GM12865 (cell line): ENCODE measurements around the gene TRIM72.
"Not testable (repeated sequence)": the region's sequence is repeated elsewhere in the genome, so short reads cannot be mapped to it uniquely, and the experiment has no call there.

Experiments used
- DNase-seq: peaks from one replicate; pipeline ENCODE4 v3.0.0; 2010; ENCODE audit warnings: low read depth
- H3K4me3 ChIP-seq: 2 replicates; pipeline ENCODE4 v1.5.1; 2011; ENCODE audit warnings: mild to moderate bottlenecking, low read depth, low read length, control low read depth
- TF ChIP-seq, protein P1 (sequence below): IDR thresholded peaks from 2 replicates; pipeline ENCODE4 v1.5.1; 2011; ENCODE audit warnings: low read length, control low read depth, low read depth, inconsistent platforms; ENCODE audit not compliant: insufficient read depth; ENCODE audit errors: missing control alignments

The TRIM72 gene

DNA sequence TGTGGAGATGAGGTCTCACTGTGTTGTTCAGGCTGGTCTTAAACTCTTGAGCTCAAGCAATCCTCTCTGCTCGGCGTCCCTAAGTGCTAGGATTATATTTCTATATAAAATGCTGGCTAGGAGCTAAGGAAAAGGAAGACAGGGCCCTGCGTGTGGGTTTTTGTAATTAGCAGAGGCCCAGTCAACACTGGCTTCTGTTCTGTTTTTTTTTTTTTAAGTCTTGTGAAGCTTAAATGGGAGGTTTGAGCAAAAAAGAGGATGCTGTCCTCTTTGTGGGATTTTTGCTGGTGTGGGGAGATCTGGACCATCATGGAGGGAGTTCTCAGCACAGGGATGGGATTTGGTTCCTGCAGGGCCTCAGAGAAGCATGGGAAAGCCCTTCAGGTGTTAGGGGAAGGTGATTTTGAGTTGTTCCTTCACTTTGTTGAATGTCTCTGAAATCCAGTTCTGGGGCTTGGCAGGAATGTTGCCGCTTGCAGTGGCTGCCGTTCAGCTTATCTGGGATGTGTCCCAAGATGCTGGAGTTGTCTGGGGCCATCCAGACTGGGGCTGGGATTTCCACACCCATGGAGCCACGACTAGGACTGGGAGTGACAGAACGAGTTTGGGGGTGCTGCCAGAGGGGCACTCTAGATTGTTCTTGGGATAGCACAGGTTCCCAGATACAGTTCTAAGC is 15.6 kb upstream of the TRIM72 start:
- no peak for DNase-seq
- H3K4me3 ChIP-seq = no peak overlapping the region
- TF ChIP-seq, protein P1, sequence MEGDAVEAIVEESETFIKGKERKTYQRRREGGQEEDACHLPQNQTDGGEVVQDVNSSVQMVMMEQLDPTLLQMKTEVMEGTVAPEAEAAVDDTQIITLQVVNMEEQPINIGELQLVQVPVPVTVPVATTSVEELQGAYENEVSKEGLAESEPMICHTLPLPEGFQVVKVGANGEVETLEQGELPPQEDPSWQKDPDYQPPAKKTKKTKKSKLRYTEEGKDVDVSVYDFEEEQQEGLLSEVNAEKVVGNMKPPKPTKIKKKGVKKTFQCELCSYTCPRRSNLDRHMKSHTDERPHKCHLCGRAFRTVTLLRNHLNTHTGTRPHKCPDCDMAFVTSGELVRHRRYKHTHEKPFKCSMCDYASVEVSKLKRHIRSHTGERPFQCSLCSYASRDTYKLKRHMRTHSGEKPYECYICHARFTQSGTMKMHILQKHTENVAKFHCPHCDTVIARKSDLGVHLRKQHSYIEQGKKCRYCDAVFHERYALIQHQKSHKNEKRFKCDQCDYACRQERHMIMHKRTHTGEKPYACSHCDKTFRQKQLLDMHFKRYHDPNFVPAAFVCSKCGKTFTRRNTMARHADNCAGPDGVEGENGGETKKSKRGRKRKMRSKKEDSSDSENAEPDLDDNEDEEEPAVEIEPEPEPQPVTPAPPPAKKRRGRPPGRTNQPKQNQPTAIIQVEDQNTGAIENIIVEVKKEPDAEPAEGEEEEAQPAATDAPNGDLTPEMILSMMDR = no peak

DNA sequence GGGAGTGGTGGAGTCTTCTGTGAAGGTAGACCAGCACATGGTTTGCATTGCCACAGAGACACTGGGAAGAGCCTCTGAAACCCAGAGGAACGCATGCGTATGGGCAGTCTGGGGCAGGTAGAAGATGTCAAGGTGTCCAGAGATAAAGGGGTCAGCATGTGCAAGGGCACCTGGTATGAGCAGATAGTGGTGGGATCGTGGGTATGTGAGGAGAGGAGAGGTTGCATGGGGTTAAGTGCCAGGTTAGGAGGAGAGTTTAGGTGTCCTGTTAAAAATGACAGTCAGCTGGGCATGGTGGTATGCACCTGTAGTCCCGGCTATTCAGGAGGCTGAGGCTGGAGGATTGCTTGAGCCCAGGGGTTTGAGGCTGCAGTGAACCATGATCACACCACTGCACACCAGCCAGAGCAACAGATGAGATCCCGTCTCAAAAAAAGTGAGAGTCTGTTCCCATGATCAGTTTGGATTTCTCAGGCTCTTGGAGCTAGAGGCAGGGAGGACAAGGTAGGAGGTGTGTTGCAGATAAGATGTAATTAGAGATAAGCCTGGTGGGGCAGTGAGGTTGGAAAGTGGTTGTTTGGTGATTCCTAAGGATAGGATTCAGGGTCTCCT is 14.4 kb upstream of the TRIM72 start:
- DNase-seq = no peak
- TF ChIP-seq, protein P1 = no peak
- no peak overlapping the region for H3K4me3 ChIP-seq

DNA sequence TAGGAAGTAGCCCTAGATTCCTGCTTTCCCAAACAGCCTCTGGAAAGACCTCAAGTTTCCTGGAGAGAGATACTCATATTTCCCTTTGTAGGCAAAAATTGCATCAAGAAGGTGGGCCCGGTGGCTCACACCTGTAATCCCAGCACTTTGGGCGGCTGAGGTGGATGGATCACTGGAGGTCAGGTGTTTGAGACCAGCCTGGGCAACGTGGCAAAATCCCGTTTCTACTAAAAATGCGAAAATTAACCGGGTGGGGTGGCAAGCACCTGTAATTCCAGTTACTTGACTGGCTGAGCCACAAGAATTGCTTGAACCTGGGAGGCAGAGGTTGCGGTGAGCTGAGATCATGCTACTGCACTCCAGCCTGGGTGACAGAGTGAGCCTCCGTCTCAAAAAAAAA is 13.8 kb upstream of the TRIM72 start:
- not testable (repeated sequence) for H3K4me3 ChIP-seq, DNase-seq

DNA sequence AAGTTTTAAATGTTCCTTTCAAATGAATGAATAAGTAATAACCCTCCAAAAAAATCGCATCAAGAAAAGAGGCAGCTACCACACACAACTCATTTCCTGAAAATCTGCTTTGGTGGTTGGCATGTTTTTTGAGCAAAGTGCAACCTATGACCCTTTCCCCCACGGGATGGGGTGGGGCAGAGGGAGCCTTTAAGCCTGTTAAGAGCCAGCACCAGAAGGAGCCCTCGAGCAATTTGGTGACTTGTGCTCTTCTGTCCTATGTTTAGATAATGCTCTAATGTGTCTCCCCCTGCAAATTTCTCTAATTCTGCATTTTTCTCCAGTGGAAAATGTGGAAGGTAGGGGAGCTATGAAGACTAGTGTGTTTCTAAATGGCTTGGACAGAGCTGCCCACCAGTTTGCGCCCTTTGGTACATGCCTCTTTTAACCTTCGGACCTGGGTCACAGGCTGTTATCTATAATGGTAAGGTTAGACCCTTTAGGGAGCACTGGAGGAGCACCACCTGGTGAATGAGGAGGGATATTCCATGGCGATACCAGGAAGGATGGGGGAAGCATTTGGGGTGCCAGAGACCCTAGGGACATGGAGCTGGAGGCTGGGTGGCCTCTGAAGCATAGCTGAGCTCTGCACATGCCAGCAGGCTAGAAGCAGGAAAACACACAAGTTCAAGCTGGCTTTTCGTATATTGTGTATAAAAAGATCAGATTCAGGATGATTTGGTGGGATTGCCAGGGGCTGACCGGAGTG is 12.9 kb upstream of the TRIM72 start:
- peak; percentile 53 for DNase-seq
- peak overlapping the region; percentile 77 for H3K4me3 ChIP-seq

DNA sequence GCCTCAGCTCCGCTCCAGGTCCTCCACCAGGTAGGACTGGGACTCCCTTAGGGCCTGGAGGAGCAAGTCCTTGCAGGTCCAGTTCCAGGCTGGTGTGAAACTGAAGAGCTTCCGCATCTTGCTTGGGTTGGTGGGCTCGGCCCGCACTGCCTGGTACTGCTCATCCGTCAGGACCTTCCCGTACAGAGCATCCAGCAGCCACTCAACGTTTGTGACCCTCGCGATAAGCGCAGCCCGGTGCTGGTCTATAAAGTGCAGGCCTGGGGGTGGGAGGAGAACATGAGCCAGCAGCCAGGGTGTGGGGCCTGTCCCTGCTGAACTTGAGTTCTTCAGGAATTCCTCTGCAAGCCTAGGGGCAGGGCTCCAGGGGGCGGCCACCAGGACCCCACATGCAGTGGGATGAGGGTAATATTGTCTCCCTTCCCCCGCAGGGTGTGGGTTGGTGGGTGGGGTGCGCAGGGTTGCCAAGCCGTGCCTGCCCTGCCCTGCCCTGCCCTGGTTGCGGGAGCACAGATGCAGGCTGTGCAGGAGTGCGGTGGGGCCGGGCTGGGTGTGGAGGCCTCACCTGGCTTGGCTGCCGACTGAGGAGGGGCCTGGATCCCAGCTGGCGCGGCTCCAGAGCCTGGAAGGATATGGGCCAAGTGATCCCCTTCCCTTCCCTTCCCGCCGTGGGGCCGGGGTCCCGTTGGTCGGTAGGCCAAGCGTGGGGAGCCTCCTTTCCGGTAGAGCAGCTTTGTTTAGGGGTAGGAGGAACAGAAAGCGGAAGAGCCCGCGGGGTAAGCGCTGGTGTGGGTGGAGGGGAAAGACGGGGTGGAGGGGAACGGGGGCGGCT is 12.1 kb upstream of the TRIM72 start:
- TF ChIP-seq, protein P1 = no peak
- H3K4me3 ChIP-seq = peak overlapping the region; percentile 77
- peak; percentile 71 for DNase-seq

More for the DNA sequence above, 12.9 kb upstream of the TRIM72 start:
- TF ChIP-seq, protein P1 = peak; percentile 19

DNA sequence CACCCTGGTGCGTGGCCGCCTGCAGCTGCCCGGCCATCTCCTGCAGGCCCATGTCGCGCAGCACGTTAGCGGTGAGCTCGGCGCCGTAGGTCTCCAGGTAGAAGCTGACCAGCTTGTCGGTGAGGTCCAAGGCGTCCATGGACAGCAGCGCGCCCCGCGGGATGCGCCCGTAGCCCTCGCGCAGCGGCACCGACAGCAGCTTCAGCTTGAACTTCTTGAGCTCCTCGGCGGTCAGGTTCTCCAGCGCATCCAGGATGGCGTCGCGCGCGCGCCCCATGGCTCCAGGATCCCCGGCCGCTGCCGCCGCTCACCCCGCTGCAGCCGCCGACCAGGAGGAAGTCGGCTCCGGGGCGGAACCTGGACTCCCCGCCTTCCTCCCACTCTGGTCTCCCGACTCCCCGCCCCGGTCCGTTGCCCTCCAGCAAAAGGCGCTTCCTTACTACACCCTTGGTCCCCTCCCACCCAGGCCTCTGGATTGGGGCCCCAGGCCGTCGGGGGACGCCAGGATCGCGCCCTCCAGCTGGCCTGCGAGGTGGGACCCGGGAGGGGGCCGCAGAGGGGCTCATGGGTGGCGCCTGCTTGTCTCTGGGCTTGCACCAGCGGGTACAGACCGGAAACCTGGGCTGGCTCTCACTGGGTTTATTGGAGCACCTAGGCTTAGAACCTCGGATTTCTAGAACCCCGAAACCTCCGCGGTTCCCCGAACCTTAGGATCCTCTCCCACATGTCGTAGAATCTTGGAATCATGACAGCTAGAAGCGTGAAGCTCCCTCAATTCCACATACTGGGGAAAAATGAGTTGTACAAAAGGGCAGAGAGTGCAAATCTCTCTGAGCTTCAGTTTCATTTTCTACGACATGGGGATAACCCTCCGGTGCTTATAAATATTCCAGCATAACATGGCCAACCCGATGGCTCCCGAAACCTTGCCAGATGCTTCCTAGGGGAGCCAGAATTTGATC is 11.2 kb upstream of the TRIM72 start, which contains the start of gene PYCARD:
Gene PYCARD (minus strand): TSS at position 347 of the 962 bp plus-strand sequence. CDS start 70 bp downstream, at position 277.
- TF ChIP-seq, protein P1 = no peak
- DNase-seq = peak; percentile 61
- H3K4me3 ChIP-seq = peak within 1 kb of the TSS; percentile 77
